Epithelial cell of esophagus (primary cell): ENCODE measurements around the gene PRELID2.
A peak's percentile ranks its signal among the peaks of the same experiment; 100 is the strongest.
"Not testable (repeated sequence)": the region's sequence is repeated elsewhere in the genome, so short reads cannot be mapped to it uniquely, and the experiment has no call there.

Experiments
- DNase-seq: peaks from one replicate; pipeline ENCODE4 v3.0.0; 2010; ENCODE audit warnings: low read depth
- H3K4me3 ChIP-seq: 2 replicates; pipeline ENCODE4 v1.5.1; 2011; ENCODE audit warnings: mild to moderate bottlenecking, low read length, control low read depth
- TF ChIP-seq, protein P1 (sequence below): IDR thresholded peaks from 2 replicates; pipeline ENCODE4 v1.5.1; 2011; ENCODE audit warnings: low read depth, mild to moderate bottlenecking, low read length, control low read depth, inconsistent platforms; ENCODE audit not compliant: insufficient read depth; ENCODE audit errors: missing control alignments

The PRELID2 gene

DNA sequence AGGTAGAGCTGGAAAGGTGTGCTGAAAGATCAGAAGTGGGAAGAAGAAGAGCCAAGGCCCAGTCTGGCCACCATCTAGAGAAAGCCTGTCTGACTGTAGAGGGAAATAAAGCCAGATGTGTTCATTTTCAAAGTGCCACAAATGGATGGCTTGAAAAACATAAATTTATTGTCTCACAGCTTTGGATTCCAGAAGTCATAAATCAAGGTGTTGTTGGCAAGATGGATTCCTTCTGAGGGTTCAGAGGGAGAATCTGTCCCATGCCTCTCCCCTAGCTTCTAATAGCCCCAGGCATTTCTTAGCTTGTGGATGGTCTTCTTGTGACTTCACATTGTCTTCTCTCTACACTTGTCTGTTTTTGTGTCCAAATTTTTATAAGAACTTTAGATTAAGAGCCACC lies 6.2 kb upstream of the PRELID2 start:
- no peak overlapping the region for H3K4me3 ChIP-seq
- no peak for DNase-seq
- TF ChIP-seq, protein P1, sequence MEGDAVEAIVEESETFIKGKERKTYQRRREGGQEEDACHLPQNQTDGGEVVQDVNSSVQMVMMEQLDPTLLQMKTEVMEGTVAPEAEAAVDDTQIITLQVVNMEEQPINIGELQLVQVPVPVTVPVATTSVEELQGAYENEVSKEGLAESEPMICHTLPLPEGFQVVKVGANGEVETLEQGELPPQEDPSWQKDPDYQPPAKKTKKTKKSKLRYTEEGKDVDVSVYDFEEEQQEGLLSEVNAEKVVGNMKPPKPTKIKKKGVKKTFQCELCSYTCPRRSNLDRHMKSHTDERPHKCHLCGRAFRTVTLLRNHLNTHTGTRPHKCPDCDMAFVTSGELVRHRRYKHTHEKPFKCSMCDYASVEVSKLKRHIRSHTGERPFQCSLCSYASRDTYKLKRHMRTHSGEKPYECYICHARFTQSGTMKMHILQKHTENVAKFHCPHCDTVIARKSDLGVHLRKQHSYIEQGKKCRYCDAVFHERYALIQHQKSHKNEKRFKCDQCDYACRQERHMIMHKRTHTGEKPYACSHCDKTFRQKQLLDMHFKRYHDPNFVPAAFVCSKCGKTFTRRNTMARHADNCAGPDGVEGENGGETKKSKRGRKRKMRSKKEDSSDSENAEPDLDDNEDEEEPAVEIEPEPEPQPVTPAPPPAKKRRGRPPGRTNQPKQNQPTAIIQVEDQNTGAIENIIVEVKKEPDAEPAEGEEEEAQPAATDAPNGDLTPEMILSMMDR, result no peak

DNA sequence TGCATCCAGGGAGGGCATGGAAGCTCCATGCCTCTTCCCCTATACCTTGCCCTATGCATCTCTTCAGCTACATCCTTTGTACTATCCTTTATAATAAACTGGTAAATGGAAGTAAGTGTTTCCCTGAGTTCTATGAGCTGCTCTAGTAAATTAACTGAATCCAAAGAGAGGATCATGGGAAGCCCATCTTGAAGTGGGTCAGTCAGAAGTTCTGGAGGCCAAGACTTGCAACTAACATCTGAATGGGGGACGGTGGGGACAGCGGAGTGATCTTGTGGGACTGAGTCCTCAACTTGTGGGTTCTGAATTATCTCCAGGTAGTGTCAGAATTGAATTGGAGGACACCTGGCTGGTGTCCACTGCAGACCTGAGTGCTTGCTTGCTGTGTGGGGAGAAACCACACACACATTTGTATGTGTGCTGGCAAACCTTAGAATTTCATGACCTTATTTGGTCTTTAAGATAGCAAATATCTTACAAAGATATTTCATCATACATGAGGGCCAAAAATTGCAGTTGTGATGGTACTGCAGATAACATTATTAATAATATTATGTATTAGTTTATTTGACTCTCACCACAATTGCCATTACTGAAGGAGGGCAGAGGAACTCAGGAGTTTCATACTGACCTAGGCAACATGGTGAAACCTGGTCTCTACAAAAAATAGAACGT lies 5.5 kb upstream of the PRELID2 start:
- TF ChIP-seq, protein P1, result no peak
- no peak for DNase-seq
- no peak overlapping the region for H3K4me3 ChIP-seq

DNA sequence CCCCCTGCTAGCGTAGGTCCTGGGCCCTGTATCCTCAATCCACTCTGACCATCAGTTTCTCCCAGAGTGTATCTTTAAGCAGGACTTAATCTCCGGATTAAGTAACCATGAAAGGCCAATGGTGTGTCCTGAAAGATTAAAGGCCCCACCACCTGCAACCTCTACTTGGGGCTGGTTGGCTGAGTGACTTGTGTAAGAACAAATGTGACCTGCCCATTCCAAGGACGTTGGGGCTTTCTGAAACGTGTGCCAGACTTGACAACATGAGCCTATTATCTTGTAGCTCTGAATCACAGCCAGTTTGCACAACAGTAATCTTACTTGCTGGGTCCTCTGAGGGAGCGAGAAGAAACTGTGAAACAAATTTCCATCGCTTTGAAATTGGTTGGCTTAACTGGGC lies 3.1 kb upstream of the PRELID2 start:
- H3K4me3 ChIP-seq, result no peak overlapping the region
- DNase-seq, result peak; percentile 32
- TF ChIP-seq, protein P1, result no peak

DNA sequence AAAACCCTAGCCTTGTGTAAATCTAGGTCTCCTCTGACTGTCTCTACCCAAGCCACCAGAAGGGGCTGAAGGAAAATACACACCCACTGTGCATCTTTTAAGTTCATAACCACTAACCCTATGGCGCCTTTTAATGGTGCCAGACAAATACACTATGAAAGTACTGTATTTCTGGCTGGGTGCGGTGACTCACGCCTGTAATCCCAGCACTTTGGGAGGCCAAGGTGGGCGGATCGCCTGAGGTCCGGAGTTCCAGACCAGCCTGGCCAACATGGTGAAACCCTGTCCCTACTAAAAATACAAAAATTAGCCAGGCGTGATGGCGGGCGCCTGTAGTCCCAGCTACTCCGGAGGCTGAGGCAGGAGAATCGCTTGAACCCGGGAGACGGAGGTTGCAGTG lies 1.1 kb upstream of the PRELID2 start:
- DNase-seq, H3K4me3 ChIP-seq: not testable (repeated sequence)

DNA sequence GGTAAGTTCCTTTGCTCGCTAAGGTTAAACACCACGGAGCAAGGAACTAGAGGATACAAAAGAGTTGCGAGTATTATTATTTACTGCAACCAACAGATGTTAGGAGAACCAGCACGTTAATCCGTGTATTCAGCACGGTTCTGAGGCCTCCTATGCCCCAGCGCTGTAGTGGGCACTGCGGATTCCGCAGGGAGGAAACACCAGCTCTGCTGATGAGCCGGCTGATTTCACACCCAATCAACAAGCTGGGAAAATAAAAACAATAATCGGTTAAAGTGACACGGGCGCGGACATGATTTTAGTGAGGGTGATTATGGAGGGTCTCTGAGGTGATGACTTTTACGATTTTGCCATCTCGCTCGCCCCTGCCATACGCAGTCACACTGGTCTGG lies 702 bp upstream of the PRELID2 start:
- TF ChIP-seq, protein P1, result no peak
- DNase-seq, result no peak
- H3K4me3 ChIP-seq, result peak overlapping the region; percentile 61

DNA sequence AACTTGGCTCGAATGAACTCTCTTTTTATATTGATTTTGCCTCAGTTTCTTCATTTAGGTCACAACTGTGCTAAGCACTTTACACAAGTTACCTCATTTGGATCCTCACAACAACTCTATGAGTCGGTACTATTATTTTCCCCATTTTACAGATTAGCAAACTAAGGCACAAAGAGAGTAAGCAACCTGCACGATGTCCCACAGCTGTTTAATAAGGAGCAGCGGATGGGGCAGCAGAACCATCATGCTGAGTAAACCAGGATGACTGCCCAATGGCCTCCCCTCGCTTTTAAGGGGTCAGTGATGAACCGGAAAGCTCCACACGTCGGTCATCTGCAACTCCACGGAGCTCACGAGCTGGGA lies 607 bp downstream of the PRELID2 start:
- H3K4me3 ChIP-seq, result peak overlapping the region; percentile 61

DNA sequence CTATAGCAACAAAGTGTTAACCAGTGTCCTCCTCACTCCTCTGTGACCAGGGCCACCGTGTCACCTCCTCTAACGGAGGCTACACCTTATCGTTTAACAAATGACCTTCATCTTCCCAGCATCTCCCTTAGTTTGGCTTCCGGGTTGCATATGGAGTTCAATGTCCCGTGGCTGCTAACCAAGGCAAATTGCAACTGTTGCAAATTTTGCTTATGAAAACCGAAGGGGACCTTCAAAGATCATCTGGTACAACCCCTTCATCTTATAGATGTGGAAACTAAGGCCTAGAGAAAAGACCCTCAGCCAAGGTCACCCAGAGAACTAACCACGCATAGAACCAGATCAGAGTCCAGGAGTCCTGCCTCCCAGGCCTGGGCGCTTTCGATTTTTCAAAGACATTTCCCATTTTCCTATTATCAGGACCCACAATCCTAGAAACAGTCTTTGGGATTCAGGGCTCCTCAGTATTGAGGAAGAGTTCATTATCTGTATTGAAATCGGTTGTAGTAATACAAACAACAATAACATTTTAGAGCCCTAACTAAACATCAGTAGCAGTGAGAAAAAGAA lies 1.4 kb downstream of the PRELID2 start:
- no peak overlapping the region for H3K4me3 ChIP-seq
- no peak for DNase-seq
- TF ChIP-seq, protein P1, result no peak

More for the DNA sequence above, 607 bp downstream of the PRELID2 start:
- TF ChIP-seq, protein P1, result no peak
- DNase-seq, result no peak

DNA sequence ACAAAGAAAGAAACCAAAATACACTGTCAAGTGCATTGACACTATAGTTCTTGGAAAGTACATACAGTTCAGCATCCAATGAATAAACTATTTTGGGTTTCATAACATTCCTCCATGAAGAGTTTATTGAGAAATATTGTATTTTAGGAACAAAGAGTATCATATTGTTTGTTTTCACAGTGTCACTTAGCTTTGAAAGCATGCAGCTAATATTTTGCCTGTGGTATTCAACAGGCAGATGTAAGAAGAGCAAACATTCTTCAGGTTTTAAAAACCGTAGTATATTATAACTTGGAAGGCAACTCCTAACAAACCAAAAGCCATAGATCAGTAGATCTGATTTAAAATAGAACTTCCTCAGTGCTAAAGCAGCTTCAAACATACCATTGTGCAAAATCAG lies 4.5 kb downstream of the PRELID2 start:
- DNase-seq, result no peak
- TF ChIP-seq, protein P1, result no peak
- H3K4me3 ChIP-seq, result no peak overlapping the region
